Measurements from ENCODE around the gene VWF. TPM values are rescaled to one million over a fixed set of nuclear protein-coding genes. Genes with fewer than 3 reads are reported as not detected.

The VWF gene
- total and polyA plus RNA-seq, 2 experiments from 2014 or later = 0.42 to 0.56 TPM

DNA sequence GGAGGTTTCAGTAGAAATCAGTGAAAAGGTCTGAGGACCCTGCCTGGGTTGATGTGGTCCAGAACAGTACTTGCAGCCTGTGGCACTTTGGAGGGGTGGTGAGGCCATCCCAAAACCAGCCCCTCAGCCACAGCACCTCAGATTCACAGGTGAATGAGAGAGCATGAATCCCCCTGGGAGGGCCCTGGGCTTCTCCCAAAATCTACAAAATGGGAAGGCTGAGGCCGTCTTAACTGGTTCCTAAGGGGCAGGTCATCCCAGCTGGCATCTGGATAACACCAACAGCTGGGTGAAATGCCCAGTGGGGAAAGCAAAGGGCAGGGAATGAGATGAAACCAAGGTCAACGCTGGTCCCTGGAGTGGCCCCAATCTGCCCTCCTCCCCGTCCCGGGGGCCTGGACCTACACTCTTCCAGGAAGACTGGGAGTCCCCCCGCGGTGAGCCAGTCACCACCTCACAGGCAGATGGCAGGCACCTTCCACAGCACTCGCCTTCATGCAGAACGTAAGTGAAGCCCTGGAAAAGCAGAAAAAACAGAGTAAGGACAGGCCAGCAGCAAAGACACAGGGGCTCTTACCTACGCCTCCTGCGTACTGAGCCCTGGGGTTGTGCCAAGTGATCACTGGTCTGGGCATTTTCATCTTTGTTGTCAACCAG, 153.1 kb downstream of the VWF start:
- TF ChIP-seq POLR2AphosphoS5 (IDR thresholded peaks at IDR 0.05; ENCODE audit: low read depth) (no peak), EZH2 (IDR thresholded peaks at IDR 0.05; ENCODE audit: low read depth, unreplicated experiment) (no peak), EZH2phosphoT487 (IDR thresholded peaks at IDR 0.05; ENCODE audit: unreplicated experiment) (no peak), REST (IDR thresholded peaks at IDR 0.05; ENCODE audit: unreplicated experiment) (no peak), STAT1 (IDR thresholded peaks at IDR 0.05; ENCODE audit: unreplicated experiment) (no peak), CTCF (conservative IDR thresholded peaks at IDR 0.05; ENCODE audit: low read depth in 2 of 2) (no peak), ZNF114 (CRISPR knock-in tag; IDR thresholded peaks at IDR 0.05) (no peak), ETS1 (IDR thresholded peaks at IDR 0.05) (no peak)
- TF ChIP-seq, protein P1, sequence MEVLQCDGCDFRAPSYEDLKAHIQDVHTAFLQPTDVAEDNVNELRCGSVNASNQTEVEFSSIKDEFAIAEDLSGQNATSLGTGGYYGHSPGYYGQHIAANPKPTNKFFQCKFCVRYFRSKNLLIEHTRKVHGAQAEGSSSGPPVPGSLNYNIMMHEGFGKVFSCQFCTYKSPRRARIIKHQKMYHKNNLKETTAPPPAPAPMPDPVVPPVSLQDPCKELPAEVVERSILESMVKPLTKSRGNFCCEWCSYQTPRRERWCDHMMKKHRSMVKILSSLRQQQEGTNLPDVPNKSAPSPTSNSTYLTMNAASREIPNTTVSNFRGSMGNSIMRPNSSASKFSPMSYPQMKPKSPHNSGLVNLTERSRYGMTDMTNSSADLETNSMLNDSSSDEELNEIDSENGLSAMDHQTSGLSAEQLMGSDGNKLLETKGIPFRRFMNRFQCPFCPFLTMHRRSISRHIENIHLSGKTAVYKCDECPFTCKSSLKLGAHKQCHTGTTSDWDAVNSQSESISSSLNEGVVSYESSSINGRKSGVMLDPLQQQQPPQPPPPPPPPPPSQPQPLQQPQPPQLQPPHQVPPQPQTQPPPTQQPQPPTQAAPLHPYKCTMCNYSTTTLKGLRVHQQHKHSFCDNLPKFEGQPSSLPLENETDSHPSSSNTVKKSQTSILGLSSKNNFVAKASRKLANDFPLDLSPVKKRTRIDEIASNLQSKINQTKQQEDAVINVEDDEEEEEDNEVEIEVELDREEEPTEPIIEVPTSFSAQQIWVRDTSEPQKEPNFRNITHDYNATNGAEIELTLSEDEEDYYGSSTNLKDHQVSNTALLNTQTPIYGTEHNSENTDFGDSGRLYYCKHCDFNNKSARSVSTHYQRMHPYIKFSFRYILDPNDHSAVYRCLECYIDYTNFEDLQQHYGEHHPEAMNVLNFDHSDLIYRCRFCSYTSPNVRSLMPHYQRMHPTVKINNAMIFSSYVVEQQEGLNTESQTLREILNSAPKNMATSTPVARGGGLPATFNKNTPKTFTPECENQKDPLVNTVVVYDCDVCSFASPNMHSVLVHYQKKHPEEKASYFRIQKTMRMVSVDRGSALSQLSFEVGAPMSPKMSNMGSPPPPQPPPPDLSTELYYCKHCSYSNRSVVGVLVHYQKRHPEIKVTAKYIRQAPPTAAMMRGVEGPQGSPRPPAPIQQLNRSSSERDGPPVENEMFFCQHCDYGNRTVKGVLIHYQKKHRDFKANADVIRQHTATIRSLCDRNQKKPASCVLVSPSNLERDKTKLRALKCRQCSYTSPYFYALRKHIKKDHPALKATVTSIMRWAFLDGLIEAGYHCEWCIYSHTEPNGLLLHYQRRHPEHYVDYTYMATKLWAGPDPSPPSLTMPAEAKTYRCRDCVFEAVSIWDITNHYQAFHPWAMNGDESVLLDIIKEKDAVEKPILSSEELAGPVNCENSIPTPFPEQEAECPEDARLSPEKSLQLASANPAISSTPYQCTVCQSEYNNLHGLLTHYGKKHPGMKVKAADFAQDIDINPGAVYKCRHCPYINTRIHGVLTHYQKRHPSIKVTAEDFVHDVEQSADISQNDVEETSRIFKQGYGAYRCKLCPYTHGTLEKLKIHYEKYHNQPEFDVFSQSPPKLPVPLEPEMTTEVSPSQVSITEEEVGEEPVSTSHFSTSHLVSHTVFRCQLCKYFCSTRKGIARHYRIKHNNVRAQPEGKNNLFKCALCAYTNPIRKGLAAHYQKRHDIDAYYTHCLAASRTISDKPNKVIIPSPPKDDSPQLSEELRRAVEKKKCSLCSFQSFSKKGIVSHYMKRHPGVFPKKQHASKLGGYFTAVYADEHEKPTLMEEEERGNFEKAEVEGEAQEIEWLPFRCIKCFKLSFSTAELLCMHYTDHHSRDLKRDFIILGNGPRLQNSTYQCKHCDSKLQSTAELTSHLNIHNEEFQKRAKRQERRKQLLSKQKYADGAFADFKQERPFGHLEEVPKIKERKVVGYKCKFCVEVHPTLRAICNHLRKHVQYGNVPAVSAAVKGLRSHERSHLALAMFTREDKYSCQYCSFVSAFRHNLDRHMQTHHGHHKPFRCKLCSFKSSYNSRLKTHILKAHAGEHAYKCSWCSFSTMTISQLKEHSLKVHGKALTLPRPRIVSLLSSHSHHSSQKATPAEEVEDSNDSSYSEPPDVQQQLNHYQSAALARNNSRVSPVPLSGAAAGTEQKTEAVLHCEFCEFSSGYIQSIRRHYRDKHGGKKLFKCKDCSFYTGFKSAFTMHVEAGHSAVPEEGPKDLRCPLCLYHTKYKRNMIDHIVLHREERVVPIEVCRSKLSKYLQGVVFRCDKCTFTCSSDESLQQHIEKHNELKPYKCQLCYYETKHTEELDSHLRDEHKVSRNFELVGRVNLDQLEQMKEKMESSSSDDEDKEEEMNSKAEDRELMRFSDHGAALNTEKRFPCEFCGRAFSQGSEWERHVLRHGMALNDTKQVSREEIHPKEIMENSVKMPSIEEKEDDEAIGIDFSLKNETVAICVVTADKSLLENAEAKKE (CRISPR knock-in tag; IDR thresholded peaks at IDR 0.05) = no peak
- Histone ChIP-seq H3K27me3 (ENCODE audit: insufficient read depth) (no peaks in the 10 kb centered on the region), H3K27ac (ENCODE audit: low read depth) (no peak overlapping the region), H3K79me2 (replicated peaks; ENCODE audit: insufficient read depth) (no peaks in the 10 kb centered on the region), H3K36me3 (ENCODE audit: insufficient read depth) (no peaks in the 10 kb centered on the region), H3K9me2 (ENCODE audit: insufficient read depth) (no peaks in the 10 kb centered on the region), H3K4me1 (ENCODE audit: insufficient read depth) (no peaks in the 10 kb centered on the region), H4K20me1 (replicated peaks; ENCODE audit: insufficient read depth) (no peaks in the 10 kb centered on the region), H3F3A (replicated peaks; ENCODE audit: low read depth) (no peaks in the 10 kb centered on the region), H3K4me3 (no peak overlapping the region), H2AFZ (no peak overlapping the region), H3K4me2 (no peak overlapping the region)
- Mint-ChIP-seq H3K4me3 (no peak overlapping the region), H3K9me3 (no peaks in the 10 kb centered on the region), H3K27me3 (ENCODE audit: insufficient read depth, low read depth, poor library complexity) (peaks cover 11% of the 10 kb centered on the region), H3K4me1 (peaks cover 4% of the 10 kb centered on the region; the same call in 2 of the 3 replicates), H3K36me3 (ENCODE audit: low read depth) (no peaks in the 10 kb centered on the region), H3K27ac (no peak overlapping the region)
- DNase-seq (ENCODE audit: low spot score) (no peak), ATAC-seq (no peak)
